Endothelial cell (in vitro differentiated cells): Measurements from ENCODE around the gene ELOVL5. TPM values are rescaled to one million over a fixed set of nuclear protein-coding genes. Genes with fewer than 3 reads are reported as not detected.

Experiments used
- DNase-seq: peaks from one replicate; pipeline ENCODE4 v3.0.0; 2021; ENCODE audit warnings: low spot score
- H3K27ac Mint-ChIP-seq: one replicate; pipeline ENCODE4 v1.8.0; 2021; ENCODE audit warnings: mixed read lengths, inconsistent platforms; ENCODE audit not compliant: unreplicated experiment
- H3K27me3 Mint-ChIP-seq: one replicate; pipeline ENCODE4 v1.8.0; 2021; ENCODE audit warnings: mild to moderate bottlenecking, moderate library complexity, mixed read lengths, inconsistent platforms; ENCODE audit not compliant: unreplicated experiment
- H3K36me3 Mint-ChIP-seq: one replicate; pipeline ENCODE4 v1.8.0; 2021; ENCODE audit warnings: mild to moderate bottlenecking, low read depth, mixed read lengths, inconsistent platforms; ENCODE audit not compliant: unreplicated experiment
- H3K4me1 Mint-ChIP-seq: one replicate; pipeline ENCODE4 v1.8.0; 2021; ENCODE audit warnings: mild to moderate bottlenecking, mixed read lengths, inconsistent platforms; ENCODE audit not compliant: unreplicated experiment
- H3K4me3 Mint-ChIP-seq: one replicate; pipeline ENCODE4 v1.8.0; 2021; ENCODE audit warnings: mild to moderate bottlenecking, mixed read lengths, inconsistent platforms; ENCODE audit not compliant: unreplicated experiment
- H3K9me3 Mint-ChIP-seq: one replicate; pipeline ENCODE4 v1.8.0; 2021; ENCODE audit warnings: mixed read lengths, inconsistent platforms; ENCODE audit not compliant: unreplicated experiment
- CTCF ChIP-seq: fragments of 200-600 bp; sonication (generic); IDR thresholded peaks from one replicate; pipeline ENCODE4 v1.5.0; 2021; ENCODE audit warnings: antibody characterized with exemption; ENCODE audit not compliant: unreplicated experiment
- total RNA-seq: library from RNA; stranded (reverse); fragmentation: NEBNext Ultra II Directional; extraction: Animal tissue kit (Norgen Biotek cat#: 25700); gene quantifications from one replicate; pipeline ENCODE4 v1.2.1, GENCODE V29; 2021; ENCODE audit not compliant: unreplicated experiment

Gene ELOVL5
- total RNA-seq, 1 donor from 2014 or later = 163 TPM

- Mint-ChIP-seq H3K4me3 (no peak overlapping the region), H3K27me3 (peaks cover 6% of the 10 kb centered on the region), H3K27ac (peak overlapping the region; percentile 42), H3K9me3 (no peaks in the 10 kb centered on the region), H3K4me1 (peaks cover 45% of the 10 kb centered on the region), H3K36me3 (peaks cover 3% of the 10 kb centered on the region)
- TF ChIP-seq CTCF = no peak
- no peak for DNase-seq
Observed at GRCh38 chr6:53326372-53327016, 22.3 kb downstream of the ELOVL5 start.

- DNase-seq = no peak
- H3K4me3 Mint-ChIP-seq = no peak overlapping the region
- no peak overlapping the region for H3K27ac Mint-ChIP-seq
- no peaks in the 10 kb centered on the region for H3K36me3 Mint-ChIP-seq
- TF ChIP-seq CTCF = no peak
- H3K4me1 Mint-ChIP-seq = peaks cover 45% of the 10 kb centered on the region
- peaks cover 6% of the 10 kb centered on the region for H3K27me3 Mint-ChIP-seq
- H3K9me3 Mint-ChIP-seq = no peaks in the 10 kb centered on the region
Observed at GRCh38 chr6:53325785-53326184, 23.0 kb downstream of the ELOVL5 start.

GRCh38 chr6:53322188-53323029, 26.3 kb downstream of the ELOVL5 start:
- no peak for DNase-seq
- Mint-ChIP-seq H3K4me1 (peaks cover 38% of the 10 kb centered on the region), H3K27me3 (peaks cover 6% of the 10 kb centered on the region), H3K4me3 (no peak overlapping the region), H3K27ac (peak overlapping the region; percentile 32), H3K36me3 (no peaks in the 10 kb centered on the region), H3K9me3 (no peaks in the 10 kb centered on the region)
- no peak for TF ChIP-seq CTCF

- H3K4me3 Mint-ChIP-seq = no peak overlapping the region
- no peaks in the 10 kb centered on the region for H3K36me3 Mint-ChIP-seq
- DNase-seq = no peak
- peaks cover 6% of the 10 kb centered on the region for H3K27me3 Mint-ChIP-seq
- TF ChIP-seq CTCF = no peak
- H3K9me3 Mint-ChIP-seq = no peaks in the 10 kb centered on the region
- H3K4me1 Mint-ChIP-seq = peaks cover 31% of the 10 kb centered on the region
- peak overlapping the region; percentile 20 for H3K27ac Mint-ChIP-seq
Observed at GRCh38 chr6:53321701-53322100, 27.0 kb downstream of the ELOVL5 start.

GRCh38 chr6:53320964-53321363, 27.8 kb downstream of the ELOVL5 start:
- Mint-ChIP-seq H3K27ac (no peak overlapping the region), H3K9me3 (no peaks in the 10 kb centered on the region), H3K4me1 (peaks cover 29% of the 10 kb centered on the region), H3K4me3 (no peak overlapping the region), H3K27me3 (peaks cover 3% of the 10 kb centered on the region), H3K36me3 (no peaks in the 10 kb centered on the region)
- TF ChIP-seq CTCF = no peak
- DNase-seq = no peak
